Epithelial cell of prostate (primary cell): Measurements from ENCODE around the gene PTPMT1.

ENCODE experiments used
- DNase-seq: peaks from one replicate; pipeline ENCODE4 v3.0.0-alpha.2; 2011; ENCODE audit warnings: low read depth, low spot score
- H3K27ac ChIP-seq: fragments of 450-650 bp; 2 replicates; pipeline ENCODE4 v1.5.1; 2017; ENCODE audit warnings: mild to moderate bottlenecking

Gene PTPMT1

DNA sequence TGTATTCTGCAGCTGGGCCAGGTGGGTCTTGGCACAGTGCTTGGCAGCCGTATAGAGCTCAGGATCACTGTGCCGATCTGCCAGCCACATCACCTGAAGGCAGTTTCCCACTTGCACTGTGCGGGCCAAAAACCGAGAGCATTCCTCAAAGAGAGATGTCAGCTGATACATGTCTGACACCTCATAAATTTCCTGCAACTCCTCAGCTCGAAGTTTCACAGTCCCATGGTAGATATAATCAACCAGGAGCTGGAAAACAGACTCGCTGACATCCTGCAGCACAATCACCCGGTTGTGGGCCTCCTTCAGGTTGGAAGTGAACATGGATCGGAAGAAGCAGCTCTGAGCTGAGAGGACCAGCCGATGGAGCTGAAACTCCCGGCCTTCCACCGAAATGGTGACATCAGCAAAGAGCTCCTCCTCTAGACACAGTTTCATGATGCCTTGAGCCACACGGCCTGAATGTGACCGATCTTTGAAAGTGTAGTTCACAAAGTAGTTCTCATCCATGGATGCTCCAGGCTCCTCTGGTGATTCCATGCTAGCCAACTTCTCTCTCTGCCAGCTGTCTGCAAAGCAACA is 12.2 kb downstream of the PTPMT1 start:
- peak overlapping the region; percentile 65 for H3K27ac ChIP-seq
- DNase-seq = no peak

DNA sequence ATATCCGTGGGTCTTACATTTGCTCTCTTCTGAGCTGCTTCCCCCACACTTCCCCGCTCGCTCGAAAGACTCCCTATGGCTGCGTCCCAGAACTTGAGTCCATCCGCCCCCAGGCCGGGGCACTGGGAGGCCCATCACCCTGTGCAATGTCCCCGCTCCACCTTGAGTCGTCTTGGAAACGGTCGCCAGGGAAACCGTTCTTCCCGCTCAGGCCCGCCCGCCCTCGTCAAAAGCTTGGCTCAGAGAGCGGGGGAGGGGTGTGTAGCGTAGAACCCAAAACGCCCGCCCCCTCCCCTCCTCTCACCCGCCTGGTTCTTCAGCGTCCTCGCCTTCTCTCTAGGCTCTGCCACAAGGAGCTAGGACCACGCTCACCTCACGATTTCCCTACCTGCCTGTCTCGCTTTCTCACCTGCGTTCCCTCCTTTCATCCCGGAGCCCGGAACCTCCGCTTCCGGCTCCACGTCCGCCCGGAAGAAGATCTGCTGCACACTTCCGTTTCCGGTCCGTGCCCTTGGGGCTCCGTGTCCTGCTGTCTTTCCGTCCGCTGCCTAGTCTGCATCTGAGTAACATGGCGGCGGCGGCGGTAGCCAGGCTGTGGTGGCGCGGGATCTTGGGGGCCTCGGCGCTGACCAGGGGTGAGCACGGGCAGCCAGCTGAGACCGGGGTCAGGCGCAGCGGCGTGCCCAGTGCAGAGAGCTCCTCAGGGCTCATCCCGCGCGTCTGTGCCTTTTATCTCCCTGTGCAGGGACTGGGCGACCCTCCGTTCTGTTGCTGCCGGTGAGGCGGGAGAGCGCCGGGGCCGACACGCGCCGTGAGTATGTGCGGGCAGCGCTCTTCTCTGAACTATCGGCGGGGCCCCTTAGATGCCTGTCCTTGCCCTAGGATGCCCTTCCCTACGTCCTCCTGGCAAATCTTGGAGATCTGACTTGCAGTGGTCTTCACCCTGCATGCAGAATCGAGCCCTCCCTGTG is 13.4 kb downstream of the PTPMT1 start, which contains the start of the genes KBTBD4 and NDUFS3:
Gene KBTBD4 (minus strand): TSS at position 447 of the 971 bp plus-strand sequence. CDS start 19 bp downstream, at position 428.
Gene NDUFS3 (plus strand): TSS at position 551 of the 971 bp plus-strand sequence. CDS start 18 bp downstream, at position 569.
- DNase-seq = peak; percentile 52
- H3K27ac ChIP-seq = peak within 1 kb of the TSS; percentile 65

DNA sequence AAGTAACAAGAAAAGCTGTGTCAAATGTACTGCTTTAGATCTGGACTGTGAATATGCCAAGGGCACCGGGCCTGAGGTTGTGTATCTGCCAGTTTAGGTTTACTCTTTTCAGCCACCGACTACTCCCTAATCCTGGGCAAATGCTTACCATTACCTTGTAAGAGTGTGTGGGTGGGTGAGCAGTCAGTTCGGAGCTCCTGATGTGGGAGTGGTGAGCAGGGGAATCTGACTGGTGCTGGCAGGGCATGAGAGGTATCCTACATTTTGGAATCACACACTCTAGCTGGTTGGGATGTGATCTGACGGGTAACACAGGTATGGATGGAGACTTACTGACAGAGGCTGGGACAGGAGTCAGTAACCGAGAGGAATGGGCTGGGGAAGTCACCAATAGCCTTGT is 18.4 kb downstream of the PTPMT1 start:
- H3K27ac ChIP-seq = no peak overlapping the region
- no peak for DNase-seq

DNA sequence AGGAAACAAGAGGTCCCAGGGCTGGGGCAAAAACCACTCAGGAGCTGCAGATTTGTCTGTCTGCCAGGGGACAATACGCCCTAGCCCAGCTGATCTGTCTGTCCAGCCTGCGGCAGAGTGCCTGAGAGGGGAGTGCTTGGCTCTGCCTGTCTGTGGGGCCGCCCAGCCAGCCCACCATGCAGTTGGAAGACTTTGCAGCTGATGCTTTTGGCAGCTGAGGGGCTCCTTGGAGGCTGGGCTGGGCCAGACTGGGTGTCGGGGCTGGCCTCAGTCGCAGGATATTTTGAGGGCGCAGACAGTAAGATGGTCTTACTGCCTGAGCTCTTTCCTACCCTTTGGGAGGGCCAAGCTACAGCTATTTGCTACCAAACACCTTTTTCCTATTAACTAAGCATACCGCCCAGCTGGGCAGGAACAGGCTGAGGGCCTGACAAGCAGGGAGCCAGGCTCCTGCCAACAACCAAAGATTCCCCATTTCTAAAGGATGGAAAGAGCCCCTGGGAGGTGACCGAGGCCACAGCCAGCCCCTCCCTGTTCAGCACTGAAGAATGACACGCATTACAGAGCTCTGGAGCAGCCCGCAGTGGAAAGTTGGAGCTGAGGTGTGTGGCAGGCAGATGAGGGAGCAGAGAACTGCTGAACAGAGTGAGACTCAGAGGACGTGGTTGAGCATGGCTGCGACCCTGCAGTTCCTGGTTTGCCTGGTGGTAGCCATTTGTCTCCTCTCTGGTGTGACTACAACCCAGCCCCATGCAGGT is 20.9 kb downstream of the PTPMT1 start, which contains the start of gene FAM180B:
Gene FAM180B (plus strand): TSS at position 581 of the 758 bp plus-strand sequence. CDS start 91 bp downstream, at position 672.
- no peak for DNase-seq

DNA sequence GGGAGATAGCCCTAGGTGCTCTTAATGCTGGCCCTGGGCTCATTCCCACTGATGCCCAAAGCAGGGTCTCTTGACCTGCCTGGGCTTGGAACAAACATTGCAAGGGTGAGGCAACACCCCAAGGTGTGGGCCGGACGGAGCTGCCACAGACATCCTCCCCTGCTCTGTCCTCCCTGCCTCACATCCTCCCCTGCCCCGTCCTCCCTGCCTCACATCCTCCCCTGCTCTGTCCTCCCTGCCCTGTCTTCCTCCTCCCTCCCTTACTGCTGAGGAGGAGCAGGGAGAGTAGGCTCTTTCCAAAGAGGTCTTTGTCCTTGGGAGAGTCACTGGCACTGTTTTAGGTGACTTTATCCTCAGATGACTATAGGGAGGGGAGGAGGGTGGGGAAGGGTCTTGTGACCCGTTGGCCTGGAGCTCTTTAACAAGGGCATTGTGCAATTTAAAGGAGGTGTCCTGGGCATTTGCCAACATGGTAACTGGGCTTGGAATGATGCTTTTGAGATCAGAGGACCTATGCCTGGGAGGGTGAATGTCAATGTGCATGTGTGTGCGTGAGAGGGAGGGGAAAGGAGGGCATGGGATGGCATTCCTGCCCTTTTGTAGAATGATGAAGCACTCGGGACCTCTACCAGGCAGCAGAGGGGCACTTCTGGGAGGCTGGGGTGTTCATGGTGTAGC is 21.8 kb downstream of the PTPMT1 start:
- no peak for DNase-seq
- no peak overlapping the region for H3K27ac ChIP-seq

More for the DNA sequence above, 20.9 kb downstream of the PTPMT1 start, which contains the start of gene FAM180B:
- no peak within 1 kb of the TSS for H3K27ac ChIP-seq

DNA sequence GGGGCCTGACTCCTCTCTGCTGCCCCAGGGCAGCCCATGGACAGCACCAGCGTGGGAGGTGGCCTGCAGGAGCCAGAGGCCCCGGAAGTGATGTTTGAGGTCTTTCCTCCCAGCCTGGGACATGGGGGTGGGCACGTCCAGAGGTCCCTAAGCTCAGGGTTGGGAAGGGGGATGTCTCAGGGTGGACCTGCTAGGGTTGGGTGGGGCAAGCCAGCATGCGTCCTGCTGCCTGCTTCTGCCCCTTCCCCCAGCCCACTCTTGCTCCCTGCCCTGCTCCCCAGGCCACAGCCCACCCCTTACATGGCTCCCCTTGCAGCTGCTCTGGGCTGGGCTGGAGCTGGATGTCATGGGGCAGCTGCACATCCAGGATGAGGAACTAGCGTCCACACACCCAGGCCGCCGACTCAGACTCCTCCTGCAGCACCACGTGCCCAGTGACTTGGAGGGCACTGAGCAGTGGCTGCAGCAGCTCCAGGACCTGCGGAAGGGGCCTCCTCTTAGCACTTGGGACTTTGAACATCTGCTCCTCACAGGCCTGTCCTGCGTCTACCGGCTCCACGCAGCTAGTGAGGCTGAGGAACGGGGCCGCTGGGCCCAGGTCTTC is 22.4 kb downstream of the PTPMT1 start:
- no peak overlapping the region for H3K27ac ChIP-seq
- DNase-seq = no peak

DNA sequence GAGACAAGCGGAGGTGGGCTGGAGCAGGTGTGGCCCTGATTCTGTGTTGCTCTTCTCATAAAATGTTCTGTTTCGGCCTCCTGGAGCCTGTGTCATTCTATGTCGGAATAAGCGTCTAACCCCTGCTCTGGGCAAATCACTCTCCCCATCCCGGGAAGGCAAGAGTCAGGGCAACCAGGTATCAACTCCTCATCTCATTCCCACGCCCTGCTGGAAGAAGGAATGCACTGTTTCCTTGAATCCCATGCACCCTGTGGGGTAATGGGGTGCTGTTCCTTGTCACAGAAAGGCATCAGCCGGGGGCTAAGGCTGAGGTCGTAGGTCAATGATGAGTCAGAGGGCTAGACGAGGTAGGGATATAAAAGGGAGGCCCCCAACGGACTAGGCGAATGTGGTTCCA is 23.7 kb downstream of the PTPMT1 start:
- H3K27ac ChIP-seq = no peak overlapping the region
- no peak for DNase-seq

DNA sequence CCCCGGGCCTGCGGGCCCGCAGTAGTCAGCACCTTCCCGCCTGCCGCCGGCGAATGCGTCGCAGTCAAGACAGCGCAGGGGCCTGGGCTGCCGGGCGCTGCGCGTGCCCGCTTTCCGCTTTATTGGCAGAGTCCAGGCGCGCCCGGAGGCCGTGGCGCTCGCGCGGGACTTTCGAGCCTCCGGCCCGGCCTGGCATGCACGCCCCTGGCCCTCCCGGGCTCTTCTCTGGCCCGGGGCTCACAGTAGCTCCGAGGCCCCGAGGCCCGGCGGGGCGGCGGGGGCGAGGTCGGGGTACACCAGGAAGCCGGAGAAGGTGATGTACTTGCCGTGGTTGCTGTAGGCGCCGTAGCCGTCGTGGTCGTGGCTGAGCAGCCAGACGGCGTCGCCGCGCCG is 24.2 kb downstream of the PTPMT1 start:
- no peak overlapping the region for H3K27ac ChIP-seq
- no peak for DNase-seq

DNA sequence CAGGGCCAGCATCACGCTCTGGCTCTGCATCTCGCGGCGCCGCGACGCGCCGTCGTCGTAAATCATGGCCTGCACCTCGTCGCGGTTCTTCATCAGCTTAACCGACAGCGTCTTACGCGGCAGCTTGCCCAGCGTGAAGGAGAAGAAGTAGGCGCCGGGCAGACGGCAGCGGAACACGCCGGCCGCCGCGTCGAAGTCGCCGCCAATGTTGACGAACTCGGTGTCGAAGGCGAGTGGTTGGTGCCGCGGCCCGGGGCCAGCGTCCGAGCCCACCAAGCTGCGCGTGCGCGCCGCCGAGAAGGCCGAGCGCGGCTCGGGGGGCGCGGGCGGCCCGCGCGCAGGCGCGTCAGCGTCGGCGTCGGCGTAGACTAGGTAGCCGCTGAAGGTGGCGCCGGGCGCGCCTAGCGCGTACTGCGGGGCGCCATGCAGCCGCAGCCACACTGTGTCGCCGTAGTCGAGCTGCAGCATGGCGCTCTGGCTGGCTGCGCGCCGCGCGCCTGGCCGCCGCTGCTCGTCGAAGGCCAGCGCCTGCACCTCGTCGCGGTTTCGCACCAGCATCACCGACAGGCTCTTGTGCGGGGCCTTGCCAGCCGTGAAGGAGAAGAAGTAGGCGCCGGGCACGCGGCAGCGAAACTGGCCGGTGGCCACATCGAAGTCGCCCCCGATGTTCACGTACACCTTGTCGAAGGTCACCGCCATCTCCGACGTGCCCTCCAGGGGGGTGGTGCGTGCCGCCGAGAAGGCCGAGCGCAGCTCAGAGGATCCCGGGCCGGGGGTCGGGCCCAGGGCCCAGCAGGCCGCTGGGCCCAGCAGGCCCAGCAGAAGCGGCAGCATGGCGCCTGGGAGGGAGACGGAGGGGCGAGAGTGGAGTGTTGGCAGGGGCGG is 24.8 kb downstream of the PTPMT1 start:
- DNase-seq = no peak

DNA sequence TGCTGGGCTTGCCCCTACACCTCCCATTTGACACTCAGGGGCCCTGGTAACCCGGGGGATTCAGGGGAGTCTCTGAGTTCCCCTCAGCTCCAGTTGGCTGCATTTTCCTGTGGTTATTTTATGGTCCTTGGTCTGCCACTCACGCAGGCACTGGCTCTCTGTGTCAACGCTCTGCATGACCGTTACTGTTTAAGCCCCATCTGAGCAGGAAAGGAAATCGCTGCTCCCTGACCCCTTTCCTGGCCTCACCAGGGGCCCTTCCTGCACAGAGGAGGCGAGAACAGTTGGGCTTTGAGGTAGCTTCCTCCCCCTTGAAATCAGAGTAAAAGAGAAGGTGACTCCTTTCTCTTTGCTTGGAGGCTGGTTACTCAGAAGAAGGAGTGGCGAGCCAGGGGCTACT is 26.4 kb downstream of the PTPMT1 start:
- no peak for DNase-seq
- H3K27ac ChIP-seq = no peak overlapping the region

More for the DNA sequence above, 24.8 kb downstream of the PTPMT1 start:
- no peak overlapping the region for H3K27ac ChIP-seq

DNA sequence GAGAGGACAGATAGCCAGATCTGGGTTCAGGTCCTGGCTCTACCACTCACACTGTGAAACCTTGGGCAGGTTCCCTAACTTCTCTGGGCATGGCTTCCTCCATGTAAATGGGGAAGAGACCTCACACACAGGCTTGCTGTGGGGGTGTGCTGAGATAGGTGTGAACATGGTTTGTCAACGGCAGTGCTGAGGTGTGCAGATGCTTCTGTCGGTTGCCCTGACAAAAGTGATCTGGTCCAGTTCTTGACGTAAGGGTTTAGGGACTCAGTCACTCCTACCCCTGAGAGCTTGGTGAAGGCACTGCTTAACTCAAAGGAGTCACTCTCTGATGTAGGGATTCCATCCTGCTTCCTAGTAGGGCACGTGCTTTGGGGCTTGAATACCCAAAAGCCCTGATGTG is 26.9 kb downstream of the PTPMT1 start:
- no peak for DNase-seq
- no peak overlapping the region for H3K27ac ChIP-seq

DNA sequence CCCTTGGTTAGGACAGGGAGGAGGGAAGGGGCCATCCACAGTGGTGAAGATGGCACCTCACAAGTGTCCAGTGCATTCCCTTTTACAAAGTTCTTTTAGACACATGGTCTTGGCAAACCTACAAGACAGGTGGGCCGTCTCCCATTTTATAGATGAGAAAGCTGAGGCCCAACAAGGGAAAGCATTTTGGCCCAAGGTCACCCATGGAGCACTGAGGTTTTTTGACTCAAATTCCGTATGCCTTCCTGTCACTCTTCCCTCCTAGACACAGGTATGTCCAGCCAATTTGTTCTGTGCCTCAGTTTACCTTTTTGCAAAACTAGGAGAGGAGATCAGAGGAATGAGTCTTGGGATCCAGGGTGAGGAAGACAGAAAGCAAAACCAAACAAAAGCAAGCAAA is 27.6 kb downstream of the PTPMT1 start:
- DNase-seq = no peak
- H3K27ac ChIP-seq = no peak overlapping the region

DNA sequence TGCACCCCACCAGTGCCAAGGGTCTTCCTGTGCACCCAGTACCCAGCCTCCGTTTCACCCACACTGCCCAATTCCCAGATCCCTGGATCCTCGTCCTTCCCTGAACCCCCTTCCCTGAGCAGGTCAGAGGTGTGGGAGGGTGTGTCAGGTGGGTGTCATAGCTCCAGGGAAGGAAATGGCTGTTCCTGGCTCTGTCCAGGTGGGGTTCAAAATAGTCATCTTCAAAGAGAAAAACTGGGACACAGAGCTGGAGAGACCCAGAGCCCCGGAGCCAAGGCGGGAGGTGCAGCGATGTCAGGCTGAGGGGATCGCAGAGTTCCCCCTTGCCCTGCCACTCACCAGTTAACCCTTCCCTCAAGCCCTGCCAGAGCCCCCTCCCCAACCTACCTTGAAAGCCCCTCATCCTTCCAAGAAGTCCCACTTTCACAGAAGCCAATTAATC is 28.1 kb downstream of the PTPMT1 start:
- no peak for DNase-seq
- H3K27ac ChIP-seq = no peak overlapping the region

DNA sequence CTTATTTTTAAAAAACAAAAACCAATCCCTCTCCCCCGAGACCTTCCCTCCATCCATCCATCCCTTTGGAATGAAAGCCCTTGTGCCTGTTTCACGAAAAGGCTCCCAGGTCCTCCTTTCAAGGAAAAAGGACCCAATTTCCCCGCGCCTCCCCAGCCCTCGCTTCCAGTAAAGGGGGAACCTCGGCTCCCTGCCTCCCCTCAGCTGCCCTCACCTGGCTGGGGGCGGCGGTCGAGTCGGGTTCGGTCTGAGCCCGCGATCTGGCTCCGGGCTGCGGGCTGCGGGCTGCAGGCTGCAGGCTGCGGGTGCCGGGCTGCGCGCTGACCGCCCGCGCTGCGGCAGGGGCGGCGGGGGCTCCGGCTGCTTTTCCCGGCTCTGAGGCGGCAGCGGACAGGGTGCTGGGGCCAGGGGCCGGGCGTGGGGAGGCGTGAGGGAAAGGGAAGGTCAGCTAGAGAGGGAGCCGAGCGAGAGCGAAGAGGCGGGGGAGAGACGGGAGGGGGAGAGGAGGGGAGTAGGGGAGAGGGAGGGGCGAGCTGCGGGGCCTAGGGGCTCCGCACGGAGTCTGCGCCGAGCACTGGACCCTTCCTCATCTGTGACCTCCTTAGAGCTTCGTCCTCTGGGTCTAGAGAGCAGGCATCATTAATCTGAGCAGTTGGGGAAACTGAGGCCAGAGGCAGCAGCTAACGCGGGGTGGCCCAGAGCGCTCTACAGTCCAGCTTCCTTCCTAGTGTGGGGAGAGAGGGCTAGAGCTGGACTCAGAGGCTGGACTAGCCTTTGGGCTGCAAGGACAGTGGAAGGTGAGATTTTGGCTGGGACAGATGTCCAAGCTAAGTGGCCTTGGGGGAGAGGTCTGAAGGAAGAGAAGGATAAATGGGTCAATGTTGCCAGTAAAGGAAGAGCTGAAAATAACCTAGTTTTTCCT is 28.8 kb downstream of the PTPMT1 start, which contains the start of gene C1QTNF4:
Gene C1QTNF4 (minus strand): TSS at position 478 of the 922 bp plus-strand sequence. CDS start 3,601 bp downstream, outside the sequence.
- no peak for DNase-seq
- H3K27ac ChIP-seq = no peak within 1 kb of the TSS

DNA sequence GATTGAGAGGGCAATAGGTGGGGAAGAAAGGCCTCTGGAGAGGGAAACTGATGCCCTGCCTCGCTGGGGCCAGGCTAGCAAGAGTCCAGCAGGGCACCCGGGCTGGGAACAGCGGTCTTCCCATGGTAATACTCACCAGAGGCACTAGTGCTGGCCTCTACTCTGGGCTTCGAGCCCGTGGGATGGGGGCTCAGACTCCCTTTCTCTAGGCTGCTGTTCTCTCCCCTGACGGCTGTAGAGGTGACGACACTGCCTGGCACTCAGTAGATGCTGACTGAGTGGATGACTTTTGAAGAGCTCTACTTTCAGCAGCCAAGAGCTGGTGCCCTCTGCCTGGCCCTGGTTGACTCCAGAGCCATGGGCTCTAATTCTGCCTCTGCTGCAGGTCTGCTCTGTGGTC is 29.6 kb downstream of the PTPMT1 start:
- DNase-seq = no peak
- no peak overlapping the region for H3K27ac ChIP-seq

DNA sequence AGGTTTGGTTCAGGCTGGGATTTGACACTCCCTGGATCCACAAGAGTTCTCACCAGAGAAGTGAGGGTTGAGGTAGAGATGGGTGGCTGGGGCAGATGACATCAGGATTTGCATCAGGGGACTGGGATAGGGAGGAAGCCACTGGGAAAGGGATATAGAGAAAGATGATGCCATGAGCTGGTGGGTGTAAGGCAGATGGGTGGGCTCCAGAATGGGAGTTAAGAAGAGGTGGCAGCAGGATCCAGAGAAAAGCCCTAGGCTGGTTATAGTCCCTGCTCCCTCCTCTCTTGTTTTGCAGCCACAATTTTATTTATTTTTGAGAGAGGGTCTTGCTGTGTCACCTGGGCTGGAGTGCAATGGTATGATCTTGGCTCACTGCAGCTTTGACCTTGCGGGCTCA is 30.6 kb downstream of the PTPMT1 start:
- no peak for DNase-seq
- no peak overlapping the region for H3K27ac ChIP-seq

DNA sequence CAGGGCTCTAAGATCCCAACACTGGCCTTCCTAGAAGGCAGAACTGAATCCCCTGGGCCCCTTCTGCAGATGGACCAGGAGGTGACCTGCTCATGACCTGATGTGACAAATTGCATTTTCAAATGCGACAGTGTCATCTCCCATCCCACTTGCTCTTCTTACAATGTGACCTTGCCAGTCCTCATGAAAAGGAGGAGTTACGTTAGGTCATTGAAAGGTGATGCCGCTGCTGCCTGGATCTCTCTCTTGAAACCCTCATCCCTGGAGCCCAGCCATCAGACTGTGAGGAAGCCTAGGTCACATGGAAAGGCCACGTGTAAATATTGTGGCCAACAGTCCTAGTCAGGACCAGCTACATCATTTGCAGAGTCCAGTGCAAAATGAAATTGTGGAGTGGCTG is 34.5 kb downstream of the PTPMT1 start:
- no peak for DNase-seq
- no peak overlapping the region for H3K27ac ChIP-seq
